ENCODE data around the gene SV2C.
"Not testable (repeated sequence)": the region's sequence is repeated elsewhere in the genome, so short reads cannot be mapped to it uniquely, and the experiment has no call there.

SV2C gene

DNA sequence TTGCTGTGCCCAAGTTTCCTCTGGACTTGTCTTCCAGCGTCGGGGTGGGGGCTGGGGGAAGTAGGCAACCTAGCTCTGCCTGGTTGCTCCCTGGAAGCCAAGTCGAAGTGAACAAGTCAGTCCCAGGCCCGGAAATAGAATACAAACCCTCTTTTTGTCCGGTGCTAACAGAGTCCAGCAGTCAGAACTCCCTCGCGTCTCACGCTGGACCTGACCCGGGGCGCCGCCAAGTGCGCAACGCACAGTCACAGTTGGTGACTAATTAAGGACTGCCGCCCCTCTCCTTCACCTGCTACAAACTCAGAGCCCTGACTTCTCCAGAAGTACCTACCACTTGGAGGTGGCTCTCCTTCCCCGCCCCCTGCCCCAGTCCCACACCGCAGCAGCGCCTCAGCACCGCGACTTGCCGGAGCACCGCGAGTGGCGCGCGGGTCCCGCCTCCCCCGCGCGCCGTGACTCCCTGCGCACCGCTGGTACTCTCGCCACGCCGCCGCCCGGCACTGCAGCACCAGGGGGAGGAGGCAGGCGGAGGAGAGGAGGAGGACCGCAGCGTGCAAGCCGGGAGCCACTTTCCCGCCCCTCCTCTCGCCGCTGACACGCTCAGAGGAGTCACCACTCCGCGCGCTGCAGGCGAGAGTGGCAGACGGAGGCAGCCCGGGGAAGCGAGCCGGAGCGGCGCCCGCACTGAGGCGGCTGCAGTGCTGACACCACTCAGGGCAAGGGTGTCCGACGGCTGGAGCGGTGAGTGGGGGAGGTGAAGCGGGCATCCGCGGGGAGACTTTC, at the start of gene SV2C:
SV2C (plus strand) TSS at position 612 of the 783 bp plus-strand sequence. CDS start 48,368 bp downstream, outside the sequence.
- no peak for DNase-seq (ENCODE audit: low read depth in 2 of 2)

DNA sequence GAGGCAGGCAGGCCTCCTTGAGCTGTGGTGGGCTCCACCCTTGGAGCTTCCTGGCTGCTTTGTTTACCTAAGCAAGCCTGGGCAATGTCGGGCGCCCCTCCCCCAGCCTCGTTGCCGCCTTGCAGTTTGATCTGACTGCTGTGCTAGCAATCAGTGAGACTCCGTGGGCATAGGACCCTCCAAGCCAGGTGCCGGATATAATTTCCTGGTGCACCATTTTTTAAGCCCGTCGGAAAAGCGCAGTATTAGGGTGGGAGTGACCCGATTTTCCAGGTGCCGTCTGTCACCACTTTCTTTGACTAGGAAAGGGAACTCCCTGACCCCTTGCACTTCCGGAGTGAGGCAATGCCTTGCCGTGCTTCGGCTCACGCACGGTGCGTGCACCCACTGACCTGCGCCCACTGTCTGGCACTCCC, 45.4 kb upstream of the SV2C start:
- DNase-seq (ENCODE audit: low read depth in 2 of 2), result not testable (repeated sequence)

GRCh38 chr5:76038212-76038611, 45.0 kb upstream of the SV2C start:
- no peak for DNase-seq (ENCODE audit: low read depth in 2 of 2)

DNA sequence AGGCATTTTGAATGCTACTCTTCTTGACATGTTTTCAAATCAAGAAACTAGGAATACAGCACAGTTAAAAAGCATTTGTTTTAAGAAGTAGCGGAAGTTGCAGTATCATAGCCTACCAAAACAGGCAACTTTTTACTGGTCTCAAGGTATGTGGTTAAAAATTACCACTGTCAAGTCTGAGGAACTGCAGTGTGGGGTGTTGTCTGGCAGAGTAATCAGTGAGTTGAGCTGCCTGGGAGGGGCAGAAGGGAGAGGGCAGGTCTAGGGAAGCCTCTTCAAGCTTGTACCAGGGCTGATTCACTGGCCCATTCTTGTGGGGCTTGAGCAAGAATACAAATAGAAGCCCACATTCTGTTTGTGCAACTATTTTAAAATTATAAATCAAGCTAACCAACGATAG, 42.4 kb upstream of the SV2C start:
- no peak for DNase-seq (ENCODE audit: low read depth in 2 of 2)

- no peak for DNase-seq (ENCODE audit: low read depth in 2 of 2)
Measured at GRCh38 chr5:76041863-76042262, 41.3 kb upstream of the SV2C start.

GRCh38 chr5:76046741-76047140, 36.4 kb upstream of the SV2C start:
- no peak for DNase-seq (ENCODE audit: low read depth in 2 of 2)

DNA sequence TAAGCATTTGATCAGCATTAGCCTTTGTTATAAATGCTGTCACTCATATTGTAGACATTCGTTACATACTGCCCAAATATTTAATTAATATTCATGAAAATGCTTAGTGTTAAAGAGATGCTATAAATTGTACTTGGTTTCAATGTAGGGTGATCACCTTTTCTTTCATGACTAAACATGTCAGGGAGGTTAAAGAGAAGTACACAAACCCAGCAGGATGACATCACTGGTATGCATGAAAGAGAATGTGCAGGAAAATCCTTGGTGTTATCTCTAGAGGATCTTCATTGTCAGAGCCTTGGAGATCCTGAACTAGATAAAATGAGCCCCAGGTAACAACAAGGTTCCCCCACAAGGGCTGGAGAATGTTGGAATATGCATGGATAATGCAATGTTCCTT, 33.0 kb upstream of the SV2C start:
- no peak for DNase-seq (ENCODE audit: low read depth in 2 of 2)

- no peak for DNase-seq (ENCODE audit: low read depth in 2 of 2)
Measured at GRCh38 chr5:76062502-76063041, 20.6 kb upstream of the SV2C start.

DNA sequence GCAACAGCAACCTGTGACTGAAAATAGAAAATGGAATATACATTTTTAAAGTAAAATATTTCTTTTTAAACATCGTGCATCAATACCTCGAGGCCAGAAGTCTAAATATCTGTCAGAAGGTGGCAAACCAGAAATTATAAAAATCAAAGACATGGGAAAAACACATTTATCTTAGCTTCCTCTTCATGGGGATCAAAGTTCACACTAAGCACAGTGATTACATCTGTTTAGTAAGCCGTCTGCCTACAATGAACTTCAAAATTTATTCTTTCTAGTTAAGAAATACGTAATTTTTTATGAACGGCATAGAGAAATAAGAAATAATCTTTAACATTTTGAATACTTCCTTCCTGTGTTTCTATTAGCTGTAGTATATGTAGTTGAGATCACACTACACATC, 17.9 kb upstream of the SV2C start:
- DNase-seq (ENCODE audit: low read depth in 2 of 2), result no peak

- no peak for DNase-seq (ENCODE audit: low read depth in 2 of 2)
Measured at GRCh38 chr5:76069061-76069735, 14.0 kb upstream of the SV2C start.

- no peak for DNase-seq (ENCODE audit: low read depth in 2 of 2)
Measured at GRCh38 chr5:76074487-76075065, 8.6 kb upstream of the SV2C start.

GRCh38 chr5:76081811-76082771, 1.1 kb upstream of the SV2C start:
- DNase-seq (ENCODE audit: low read depth in 2 of 2), result no peak

DNA sequence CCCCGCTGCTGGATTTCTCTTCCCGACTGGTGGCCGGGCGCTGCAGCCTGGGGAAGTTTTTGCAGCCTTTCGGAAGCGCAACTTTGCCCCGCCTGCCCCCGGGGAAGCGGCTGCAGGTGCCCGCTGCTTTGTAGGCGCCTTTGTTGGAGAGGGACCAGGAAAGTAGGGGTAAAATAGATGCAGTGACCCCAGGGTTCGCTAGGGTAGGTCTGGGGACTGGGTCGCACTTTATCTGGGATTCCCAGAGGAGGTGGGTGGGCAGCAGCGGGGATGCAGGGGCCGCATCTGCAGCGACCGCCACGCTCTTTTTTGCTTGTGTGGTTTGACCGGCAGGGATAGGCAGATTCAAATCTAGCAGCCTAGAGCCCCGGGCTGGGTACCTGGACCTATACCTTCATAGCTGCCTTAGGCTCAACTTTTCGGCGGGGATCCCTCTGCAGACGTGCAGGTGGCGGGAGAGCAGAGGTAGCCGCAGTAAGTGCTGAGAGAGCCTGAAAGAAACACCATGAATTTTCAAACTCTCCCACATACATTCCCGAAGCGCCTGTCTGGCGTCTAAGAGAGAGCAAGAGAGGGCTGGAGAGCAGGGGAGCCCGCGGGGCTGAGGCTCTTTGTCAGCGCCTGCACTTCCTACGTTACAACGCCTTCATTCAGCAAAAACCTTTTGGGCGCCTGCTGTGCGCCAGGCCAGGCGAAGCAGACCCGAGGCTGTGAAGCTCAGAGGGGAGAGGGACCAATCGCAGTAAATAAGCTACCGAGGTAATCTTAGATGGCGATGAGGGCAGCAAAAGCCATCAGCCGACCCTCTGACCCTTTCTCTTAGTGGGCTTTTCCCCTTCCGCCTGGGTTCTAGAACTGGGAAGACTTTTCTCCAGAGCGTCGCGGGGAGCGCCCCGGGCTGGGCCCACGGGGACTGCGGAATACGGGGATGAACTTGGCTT, 642 bp downstream of the SV2C start:
- DNase-seq (ENCODE audit: low read depth in 2 of 2), result no peak

DNA sequence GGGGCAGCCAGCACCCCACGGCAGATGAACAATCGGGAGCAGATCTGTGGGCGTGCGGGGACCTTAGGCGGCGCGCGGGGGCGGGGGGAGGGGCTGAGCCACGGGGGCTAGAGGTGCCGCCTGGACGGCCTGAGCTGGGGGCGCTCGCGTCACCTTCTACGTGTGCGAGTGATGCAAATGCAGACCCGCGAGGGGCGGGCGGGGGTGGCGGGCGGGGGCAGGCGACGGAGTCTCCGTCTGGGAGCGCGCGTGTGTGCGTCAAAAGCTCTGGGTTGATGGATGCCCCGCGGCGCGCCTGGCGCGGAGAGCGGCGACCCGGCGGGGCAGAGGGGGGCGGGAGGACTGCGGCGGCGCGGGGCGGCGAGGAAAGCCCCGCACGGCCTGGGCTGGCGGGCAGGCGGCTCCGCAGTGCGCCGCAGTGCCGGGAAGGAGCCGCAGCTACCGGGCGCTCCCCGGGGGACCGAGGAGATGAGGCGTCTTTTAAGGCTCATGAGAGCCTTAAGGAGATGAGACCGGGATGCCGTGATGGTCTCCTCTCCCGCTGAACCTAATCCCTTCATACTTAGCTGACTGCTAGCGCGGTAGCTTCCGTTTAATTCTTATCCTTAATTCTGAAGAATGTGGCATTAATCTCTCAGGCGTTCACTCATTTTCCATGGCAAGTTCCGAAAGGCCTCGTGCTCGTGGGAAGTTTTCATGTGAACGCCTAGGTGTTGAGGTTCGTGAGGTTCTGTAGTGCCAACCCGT, 1.5 kb downstream of the SV2C start:
- no peak for DNase-seq (ENCODE audit: low read depth in 2 of 2)

GRCh38 chr5:76085243-76085579, 2.0 kb downstream of the SV2C start:
- no peak for DNase-seq (ENCODE audit: low read depth in 2 of 2)

GRCh38 chr5:76086095-76086494, 2.9 kb downstream of the SV2C start:
- no peak for DNase-seq (ENCODE audit: low read depth in 2 of 2)

GRCh38 chr5:76089156-76089555, 6.0 kb downstream of the SV2C start:
- not testable (repeated sequence) for DNase-seq (ENCODE audit: low read depth in 2 of 2)

- no peak for DNase-seq (ENCODE audit: low read depth in 2 of 2)
Measured at GRCh38 chr5:76091351-76091750, 8.2 kb downstream of the SV2C start.

DNA sequence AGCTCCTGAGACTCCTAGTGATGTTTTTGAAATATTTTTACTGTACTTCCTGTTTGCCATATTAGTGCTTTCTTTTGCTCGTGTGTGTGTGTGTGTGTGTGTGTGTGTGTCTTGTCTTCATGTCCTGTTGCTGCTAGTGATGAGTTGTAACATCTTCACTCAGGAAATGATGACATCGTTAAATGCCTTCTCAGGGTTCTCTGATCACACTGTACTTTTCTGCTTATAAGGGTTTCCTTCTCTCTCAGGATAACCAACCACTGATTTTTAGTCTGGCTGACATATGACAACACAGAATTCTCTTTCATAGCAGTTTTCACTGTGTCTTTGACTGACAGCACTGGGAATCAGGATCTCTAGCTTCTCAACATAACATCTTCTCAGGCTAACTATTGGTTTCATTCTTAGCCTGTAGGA, 16.1 kb downstream of the SV2C start:
- DNase-seq (ENCODE audit: low read depth in 2 of 2), result no peak

- no peak for DNase-seq (ENCODE audit: low read depth in 2 of 2)
Measured at GRCh38 chr5:76099756-76100155, 16.6 kb downstream of the SV2C start.
